A204.1 (cell line): ENCODE results near the gene PRR5.

Experiments used
- FAIRE-seq: peaks from 2 replicates; lab custom pipeline; 2012; peaks lifted over from hg19 to GRCh38; lab: Jason Lieb, UNC

The PRR5 gene

DNA sequence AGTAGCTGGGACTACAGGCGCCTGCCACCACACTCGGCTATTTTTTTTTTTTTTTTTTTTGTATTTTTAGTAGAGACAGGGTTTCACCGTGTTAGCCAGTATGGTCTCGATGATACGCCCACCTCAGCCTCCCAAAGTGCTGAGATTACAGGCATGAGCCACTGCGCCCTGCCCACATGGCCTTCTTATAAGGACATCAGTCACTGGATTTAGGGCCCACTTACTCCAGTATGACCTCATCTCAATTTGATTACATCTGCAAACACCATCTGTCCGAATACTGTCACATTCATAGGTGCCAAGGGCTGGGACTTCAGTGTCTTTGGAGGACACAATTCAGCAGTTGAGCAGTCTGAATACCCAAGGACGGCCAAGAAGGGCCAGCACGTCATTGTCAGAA, 8.2 kb upstream of the PRR5 start:
- FAIRE-seq, result no peak

DNA sequence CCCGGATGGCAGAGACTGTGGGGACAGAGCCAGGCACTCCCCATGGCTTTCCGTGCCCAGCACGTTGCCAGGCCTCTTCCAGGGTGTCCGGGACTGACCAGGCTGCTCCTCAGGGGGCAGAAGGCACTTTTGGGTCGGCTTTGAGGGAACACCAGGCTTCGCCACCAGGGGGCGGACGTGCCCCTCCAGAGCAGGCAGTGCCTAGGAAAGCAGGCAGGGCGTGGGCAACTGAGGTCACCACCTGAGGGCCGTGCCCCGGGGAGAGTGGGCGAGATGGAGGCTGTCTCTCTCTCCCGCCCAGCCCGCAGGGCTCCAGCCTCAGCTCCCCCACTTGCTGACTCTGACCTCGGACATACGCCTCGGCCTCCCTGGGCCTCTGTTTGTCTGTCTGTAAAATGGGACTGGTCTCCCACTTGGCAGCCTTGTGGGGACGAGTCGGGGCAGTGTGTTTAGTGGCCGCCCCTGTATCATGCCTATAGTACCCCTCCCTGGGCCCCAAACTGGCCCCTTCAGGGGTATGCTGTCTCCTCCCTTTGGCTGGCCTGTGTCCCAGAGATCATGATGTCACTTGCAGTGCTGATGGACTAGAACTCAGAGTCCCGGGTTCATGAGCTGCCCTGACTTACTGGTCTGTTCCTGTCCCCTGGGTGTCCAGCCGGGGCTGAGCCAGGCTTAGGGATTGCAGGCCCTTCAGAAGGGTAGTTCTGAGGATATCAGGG, 4.4 kb upstream of the PRR5 start:
- no peak for FAIRE-seq

DNA sequence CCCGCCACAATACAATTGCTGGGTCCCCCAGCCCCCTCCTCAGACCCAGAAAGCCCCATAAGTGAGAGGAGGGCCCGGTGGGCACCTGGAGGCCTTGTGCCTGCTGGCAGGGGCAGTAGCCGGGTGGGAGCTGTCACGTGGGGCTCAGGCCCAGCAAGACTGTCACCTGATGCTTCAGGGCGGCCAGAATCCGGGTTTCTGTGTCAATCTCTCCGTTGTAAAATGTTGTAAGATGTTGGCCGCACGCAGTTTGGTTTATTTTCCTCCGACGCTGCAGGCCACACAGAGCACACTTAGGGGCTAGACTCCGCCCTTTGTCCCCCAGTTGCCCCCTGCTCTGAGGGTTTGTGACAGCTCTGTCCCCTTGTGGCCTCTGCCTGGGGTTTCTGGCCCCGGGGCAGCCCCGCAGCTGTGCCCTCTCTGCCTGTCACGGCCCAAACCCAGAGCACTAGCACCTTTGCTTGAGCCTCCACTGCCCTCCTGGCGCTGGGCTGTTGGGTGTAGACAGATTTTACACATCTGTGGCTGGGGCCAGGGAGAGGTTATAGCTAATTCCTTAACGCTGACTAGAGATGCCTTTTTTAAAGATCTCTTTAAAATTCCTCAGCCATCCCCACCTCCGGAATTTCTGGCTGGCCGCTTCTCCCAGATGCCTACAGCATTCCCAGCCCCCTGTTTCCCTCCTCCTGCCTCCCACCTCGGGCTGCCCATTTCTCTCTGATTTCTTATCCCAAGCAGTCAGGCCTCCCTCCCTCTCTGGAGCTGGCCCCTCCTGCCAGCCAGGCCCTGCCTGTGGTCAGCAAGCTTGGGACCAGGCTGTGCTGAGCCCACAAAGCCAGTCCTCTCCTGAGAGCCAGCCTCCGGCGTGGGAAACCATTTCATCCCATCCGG, 3.2 kb upstream of the PRR5 start:
- FAIRE-seq, result no peak

DNA sequence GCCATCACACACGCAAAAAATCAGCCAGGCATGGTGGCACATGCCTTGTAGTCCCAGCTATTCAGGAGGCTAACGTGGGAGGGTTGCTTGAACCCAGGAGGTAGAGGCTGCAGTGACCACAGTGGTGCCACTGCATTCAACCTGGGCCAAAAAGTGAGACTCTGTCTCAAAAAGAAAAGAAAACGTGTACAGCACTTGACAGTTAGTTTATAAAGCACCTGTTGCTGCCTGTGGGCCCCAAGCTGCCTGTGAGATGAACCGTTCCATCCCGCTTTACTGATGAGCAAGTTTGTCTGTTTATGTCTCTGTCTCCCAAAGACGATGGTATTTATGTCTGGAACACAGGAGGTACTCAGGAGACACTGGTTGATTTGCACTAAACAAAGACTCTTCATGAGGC, 1.5 kb upstream of the PRR5 start:
- FAIRE-seq, result no peak

DNA sequence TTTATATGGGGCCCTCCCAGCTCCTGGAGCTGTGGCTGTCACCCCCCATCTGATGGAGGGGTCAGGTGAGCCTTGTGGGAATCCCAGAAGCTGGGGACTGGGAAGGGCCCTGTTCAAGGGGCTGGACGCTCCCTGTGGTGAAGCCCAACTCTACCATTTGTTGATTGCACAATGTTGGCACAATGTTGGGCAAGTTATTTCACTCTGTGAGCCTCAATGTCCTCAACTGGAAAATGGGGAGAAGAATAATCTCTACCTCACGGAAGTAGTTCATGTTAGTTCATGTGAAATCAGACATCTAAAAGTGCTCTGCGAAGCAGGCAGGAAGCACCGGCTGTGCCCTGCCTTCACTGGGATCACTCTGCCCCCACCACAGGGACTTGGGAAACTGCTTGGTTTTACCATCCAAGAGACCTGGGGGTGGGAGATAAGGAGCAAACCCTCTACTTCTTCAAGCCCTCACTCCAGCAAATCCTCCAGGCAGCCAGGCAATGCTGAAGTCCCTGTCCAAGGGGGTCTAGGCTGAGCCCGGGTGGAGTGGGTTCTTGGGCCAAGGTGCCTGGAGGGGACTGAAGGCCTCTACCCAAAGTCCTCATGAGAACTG, 715 bp upstream of the PRR5 start:
- FAIRE-seq, result no peak

DNA sequence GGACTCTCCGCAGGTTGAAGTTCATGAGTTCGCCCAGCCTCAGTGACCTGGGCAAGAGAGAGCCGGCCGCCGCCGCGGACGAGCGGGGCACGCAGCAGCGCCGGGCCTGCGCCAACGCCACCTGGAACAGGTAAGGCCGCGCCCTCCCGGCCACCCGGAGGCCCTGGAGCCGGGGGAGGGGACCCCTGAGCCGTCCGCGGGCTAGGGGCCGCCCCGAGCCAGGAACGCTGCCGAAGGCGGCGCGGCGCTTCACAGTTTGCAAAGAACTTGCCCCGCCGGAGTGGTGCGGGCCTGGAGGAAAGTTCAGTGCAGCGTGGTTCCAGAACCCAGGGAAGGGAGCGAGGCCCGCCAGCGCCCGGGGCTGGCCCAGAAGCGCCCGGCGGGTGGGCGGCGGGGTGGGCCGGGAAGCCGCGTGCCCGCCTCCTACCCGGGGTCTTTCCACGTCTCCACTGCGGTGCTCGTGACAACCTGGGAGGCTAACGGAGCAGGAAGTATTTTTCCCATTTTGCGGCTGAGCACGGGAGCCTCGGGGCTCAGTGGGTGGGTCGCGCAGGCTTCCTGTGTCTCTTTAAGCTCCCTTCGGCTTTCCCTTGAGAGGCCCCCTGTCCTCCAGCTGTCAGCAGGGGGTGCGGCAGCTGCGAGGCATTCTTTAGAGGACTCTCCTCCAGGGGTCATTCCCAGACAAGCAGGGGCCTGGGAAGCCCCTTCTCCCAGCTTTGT, 635 bp downstream of the PRR5 start:
- no peak for FAIRE-seq

DNA sequence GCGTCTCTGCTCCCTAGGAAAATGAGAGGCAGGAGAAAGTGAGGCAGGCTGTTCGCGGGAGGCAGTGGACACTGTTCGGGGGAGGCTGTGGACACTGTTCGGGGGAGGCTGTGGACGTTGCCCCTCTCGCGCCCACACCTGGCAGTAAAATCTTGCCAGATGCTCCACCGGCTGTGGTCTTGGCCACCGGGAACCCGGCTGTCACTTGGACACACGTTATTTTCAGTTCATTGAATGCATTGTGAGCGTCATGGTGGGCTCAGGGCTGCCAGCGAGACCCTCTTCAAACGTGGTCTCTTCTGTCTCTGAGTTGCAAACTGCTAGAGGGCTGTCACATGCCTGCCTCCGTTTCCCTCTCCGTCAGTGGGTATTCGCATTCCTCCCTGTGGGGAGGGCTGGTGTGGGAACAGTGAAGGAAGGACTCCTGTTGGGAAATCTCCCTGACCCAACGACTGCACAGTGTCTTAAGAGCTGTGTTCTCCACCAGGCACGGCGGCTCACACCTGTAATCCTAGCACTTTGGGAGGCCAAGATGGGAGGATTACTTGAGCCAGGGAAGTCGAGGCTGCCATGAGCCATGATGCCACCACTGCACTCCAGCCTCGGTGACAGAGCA, 1.4 kb downstream of the PRR5 start:
- FAIRE-seq, result no peak

DNA sequence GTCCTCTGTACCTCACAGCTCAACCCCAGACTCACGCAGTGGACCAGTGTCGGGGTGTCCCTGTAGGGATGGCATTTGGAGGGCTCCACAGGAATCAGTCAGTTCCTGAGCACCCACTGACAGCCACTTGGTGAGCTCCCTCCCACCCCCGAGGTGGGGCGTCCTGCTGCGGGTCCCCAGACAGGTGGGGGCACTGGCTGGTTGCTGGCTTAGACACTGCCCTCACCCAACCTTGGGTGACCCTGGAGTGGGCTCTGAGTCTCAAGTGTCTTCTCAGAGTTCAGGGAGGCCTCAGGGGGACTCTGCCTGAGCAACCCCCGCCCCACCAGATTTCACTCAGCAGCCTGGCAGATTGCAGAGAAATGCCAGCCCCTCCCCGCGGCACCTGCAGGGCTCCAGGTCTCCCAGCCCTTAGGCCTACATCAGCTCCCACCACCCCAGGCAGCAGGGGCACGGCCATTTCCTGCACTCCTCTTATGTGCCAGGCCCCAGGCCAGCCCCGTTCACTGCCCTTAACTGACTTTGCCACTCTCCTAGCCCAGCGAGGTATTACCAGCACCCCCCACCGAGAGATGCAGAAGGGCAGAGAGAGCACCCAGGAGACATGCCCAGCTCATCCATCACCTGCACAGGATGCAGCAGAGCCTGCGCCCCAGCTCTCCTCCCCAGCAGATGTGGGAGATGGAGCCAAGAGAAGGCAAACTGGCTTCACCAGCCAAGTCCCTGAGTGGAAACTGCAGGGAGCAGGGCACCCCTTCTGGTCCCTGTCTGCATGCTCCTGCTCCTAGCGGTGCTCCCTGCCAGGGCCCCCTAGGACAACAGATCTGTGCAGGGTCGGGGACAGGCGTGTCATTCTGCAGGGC, 2.4 kb downstream of the PRR5 start:
- FAIRE-seq, result no peak

DNA sequence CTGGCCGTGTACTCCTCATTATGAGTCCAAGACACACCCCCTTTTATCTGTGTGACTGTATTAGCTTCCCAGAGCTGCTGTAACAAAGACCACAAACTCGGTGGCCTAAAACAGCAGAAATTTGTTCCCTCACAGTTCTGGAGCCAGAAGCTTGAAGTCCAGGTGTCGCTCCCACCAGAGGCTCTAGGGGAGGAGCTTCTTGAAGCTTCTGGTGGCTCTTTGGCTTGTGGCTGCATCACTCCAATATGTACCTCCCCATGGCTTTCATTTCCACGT, 3.0 kb downstream of the PRR5 start:
- no peak for FAIRE-seq

DNA sequence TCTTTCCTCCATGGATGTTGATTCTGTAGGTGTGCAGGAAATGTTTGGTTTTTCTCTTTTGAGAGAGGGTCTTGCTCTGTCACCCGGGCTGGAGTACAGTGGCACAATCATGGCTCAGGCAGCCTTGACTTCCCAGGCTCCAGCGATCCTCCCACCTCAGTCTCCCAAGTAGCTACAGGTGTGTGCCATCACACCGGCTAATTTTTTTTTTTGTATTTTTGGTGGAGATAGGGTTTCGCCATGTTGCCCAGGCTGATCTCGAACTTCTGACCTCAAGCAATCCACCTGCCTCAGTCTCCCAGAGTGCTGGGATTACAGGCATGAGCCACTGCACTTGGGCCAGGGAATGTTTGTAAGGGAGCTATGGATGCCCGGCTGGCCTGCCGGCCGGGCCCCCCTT, 4.5 kb downstream of the PRR5 start:
- no peak for FAIRE-seq

DNA sequence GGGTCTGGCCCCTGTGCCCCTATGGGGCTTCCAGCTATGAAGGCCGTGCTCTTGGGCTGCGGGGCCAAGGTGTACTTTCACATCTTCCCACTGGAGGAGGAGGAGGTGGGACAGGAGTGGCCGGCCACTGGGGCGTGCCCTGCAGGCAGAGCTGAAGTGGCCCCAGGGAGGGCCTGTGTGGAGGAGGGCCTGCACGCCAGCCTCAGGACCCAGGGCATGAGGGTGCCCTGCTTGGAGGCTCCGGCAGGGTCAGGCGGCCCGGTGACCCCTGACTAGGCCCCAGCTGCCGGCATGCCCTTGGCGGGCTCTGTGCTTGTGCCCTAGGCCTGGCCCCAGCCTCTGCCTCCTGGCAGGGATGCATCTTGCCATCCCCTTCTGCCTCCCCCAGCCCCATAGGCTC, 5.2 kb downstream of the PRR5 start:
- FAIRE-seq, result no peak

DNA sequence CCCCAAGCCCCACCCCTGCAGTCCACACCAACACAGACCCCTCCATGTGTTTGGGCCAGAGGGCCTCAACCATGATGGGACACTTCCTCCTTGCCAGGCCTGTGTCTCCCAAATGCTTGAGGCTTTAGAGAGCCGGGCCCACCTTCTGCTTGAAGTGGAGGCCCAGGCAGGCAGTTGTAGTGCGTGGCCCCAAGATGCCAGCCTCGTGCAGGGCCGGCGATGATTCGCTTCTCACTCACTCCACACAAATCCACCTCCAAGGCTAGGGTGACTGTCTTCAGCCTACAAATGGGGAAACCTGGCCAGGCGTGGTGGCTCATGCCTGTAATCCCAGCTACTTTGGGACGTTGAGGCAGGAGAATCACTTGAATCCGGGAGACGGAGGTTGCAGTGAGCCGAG, 5.7 kb downstream of the PRR5 start:
- no peak for FAIRE-seq

DNA sequence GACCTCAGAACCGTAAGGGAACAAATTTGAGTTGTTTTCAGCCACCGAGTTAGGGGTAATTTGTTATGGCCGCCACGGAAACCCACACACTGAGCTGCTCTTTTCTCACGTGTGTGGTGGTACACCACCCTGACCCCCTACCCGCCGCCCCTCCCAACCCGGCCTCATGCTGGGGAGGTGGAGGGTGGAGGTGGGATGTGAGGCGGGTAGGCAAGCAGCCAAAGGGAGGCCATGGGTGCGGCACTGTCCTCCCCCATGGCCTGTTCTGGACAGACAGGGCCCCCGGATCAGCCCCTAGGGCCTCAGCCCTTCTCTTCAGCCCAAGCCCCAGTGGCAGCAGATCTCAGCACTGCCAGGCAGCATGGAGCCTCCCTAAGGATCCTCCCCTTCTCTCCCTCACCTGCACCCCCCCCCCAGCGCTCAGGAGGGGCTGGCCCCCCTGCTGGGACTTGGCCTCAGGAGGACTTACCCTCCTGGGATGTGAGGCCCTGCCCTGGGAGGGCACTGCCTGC, 7.9 kb downstream of the PRR5 start:
- no peak for FAIRE-seq

DNA sequence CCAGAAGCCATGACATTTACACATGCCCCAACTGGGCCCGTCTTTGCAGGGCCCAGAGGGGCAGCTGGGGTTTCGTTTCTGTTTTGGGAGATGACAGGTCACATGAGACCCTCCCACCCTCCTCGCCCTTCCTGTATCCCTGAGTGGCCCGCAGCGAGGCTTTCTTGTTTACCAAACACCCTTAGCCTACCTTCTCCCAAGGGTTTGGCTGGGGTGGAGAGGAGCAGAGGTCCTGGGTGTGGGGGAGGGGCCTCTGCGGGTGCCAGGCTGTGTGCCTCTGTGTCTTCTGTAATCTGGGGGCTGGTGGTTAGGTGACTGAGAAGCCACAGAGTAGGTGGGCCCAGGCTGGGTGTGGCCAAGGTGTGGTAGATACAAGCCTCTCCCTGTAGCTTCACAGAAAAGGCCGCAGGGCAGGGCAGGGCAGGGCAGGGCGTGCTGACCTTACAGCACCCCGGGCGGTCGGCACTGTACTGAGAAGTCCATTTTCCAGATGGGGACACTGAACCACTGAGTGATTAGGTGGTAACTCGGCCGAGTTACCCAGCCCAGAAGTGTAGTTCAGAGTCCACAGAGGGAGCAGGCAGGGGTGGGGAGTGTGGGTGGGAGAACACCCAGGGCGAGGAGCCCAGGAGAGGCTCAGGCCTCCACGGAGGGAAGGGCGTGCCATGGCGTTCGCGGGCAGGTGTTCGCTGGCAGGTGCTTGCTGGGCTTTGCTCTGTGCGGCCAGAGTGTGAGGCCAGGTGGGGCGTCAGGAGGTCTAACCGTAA, 8.7 kb downstream of the PRR5 start:
- FAIRE-seq, result no peak

DNA sequence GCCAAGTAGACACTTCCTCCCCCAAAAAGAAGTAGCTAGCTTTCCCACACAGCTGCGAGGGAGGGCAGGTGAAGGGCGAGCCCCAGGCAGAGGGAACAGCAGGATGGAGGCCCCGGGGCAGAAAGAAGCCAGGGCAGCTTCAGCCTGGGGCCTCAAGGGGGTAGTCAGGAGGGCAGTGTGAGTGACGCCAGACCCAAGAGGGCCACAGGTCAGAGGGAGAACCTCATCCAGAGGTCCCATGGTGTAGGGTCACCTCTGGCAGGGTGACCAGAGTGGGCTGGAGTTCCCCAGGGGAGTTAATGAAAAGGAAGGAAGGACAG, 9.2 kb downstream of the PRR5 start:
- FAIRE-seq, result no peak

DNA sequence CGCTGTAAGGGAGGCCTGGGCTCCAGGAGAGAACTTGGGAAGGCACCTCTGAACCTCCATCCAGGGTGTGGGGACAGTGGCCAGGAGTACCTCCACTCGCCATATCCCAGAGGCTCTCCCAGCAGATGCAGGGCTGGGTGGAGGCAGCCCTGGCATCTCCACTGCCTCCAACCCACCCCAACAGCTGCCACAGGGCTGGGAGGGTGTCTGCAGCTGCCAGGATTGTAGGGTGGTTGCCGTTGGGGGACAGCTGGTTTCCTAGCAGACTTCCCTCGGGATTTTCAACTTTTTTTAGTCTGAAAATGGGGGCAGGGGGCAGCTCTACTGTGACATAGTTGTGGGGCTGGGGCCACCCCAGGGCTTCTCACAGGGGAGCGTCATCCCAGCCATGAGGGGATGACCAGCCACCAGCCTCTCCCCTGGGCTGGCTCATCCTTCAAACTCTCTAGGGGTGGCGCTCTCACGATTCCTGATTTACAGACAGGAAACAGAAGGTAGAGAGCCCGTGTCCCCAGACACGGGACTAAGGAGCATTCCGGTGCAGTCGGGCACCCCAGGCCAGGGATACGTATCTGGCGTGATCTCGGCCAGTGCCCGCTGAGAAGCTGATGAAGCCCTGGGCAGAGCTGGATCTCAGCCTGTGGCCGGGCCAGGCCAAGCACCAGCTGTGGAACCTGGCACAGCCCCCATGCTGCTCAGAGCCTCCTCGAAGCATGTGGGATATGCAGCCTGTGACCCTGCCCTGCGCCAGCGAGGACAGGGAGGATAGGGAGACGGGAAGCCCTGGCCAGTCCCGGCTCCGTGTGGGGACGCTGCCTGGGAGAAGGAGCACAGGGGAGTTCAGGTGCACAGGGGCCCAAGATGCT, 9.9 kb downstream of the PRR5 start:
- no peak for FAIRE-seq

DNA sequence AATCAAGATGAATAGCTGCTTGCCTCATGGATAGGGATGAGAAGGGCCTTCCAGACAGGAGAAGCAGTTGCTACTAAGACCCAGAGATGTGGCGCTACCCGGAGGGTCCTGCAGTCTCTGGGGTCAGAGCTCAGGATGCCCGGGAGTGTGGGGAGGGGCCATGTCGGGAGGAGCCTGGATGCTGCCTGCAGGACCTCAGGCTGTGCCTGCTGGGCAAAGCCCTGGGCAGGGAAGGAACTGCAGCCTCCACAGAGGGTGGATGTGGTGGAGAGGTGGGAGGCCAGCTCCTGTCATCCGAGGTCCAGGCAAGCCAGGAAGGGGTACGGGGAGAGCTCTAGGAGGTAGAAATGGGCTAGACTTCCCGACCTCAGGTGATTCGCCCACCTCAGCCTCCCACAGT, 11.0 kb downstream of the PRR5 start:
- no peak for FAIRE-seq

DNA sequence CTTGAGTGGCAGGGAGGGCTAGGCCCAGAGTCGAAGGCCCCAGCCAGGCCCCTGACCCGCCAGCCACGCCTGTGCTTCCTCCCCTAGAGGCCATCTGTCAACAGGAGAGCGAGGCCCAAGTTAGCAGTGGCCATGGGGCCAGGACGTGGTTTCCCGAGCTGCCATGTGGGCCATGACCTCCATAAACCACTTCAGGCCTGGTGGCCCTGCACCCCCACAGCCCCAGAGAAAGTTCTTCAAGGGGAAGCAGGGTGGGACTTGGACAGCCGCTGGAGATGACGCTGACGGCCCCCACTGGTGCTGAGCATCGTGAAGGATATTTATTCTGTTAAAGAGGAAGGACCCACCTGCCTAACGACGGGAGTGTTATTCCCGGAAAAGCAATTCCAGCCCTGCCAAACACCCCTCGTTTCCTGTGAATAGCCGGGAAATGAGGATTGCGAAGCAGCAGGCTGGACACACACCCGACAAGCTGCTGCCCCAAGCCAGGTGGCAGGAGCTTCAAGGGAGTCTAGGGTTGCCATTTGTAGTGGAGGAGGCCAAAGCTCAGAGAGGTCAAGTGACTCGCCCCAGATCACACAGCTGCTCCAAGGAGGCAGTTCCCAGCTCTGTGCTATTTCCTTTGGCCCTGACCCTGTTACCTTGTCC, 12.8 kb downstream of the PRR5 start:
- no peak for FAIRE-seq

DNA sequence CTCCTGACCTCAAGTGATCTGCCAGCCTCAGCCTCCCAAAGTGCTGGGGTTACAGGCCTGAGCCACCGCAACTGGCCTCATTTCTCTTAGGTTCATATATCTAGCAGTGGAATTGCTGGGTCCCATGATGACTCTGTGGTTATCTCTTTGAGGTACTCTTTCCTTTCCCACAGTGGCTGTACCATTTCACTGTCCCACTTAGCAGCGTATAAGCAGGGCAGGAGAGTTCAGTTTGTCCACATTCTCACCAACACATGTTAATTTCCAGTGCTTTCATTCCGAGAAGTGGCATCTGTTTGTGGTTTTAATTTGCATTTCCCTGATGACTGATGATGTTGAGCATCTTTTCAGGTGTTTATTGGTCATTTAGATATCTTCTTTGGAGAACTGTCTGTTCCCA, 16.4 kb downstream of the PRR5 start:
- FAIRE-seq, result no peak
